HCT116 (cell line): Measurements from ENCODE around the gene NTRK3. TPM values are rescaled to one million over a fixed set of nuclear protein-coding genes. Genes with fewer than 3 reads are reported as not detected.

Experiments
- ATAC-seq: fragments of 200-7000 bp; cut with Tn5 transposase; 2 replicates; pipeline ENCODE4 v1.9.1; 2020; ENCODE audit warnings: mild to moderate bottlenecking, moderate library complexity
- BruUV-seq: library from RNA; stranded (reverse); fragments of 400-500 nt; replicated peaks from 2 replicates; lab custom pipeline; 2021; lab: Mats Ljungman, UMichigan
- CTCF ChIA-PET: fragments of 300-600 bp; sonication (Branson Sonifier 250); formaldehyde crosslinking; loops from one replicate; lab custom pipeline; 2021; ENCODE audit warnings: antibody characterized with exemption; lab: Charles Lee
- POLR2A ChIA-PET: fragments of 300-600, 350-600 bp; sonication (Branson Sonifier 250); formaldehyde crosslinking; loops from one replicate; lab custom pipeline; 2021; ENCODE audit warnings: antibody characterized with exemption; lab: Charles Lee
- RAD21 ChIA-PET, 2 experiments: fragments of 300-600 bp; sonication (Branson Sonifier 250); formaldehyde crosslinking; loops; one replicate each; lab custom pipeline; 2023; ENCODE audit warnings: low total read pairs in 2 of 2; ENCODE audit not compliant: uncharacterized antibody in 2 of 2, unreplicated experiment in 2 of 2, low non-redundant PET in 1 of 2; lab: Charles Lee
- DNase-seq: peaks from one replicate; pipeline ENCODE4 v3.0.0-alpha.2; 2010; ENCODE audit warnings: low read depth, low spot score
- H2AFZ ChIP-seq: fragments of 200-600 bp; shearing (Covaris generic), sonication (generic); 2 replicates; pipeline ENCODE4 v1.6.1; 2017; ENCODE audit warnings: low read depth, mixed run types, mixed read lengths, antibody characterized with exemption, low read length; ENCODE audit not compliant: poor library complexity, severe bottlenecking
- H3K27ac ChIP-seq: 2 replicates; pipeline ENCODE4 v1.5.1; 2012; ENCODE audit warnings: low read depth, low read length
- H3K27me3 ChIP-seq: fragments of 200-600 bp; sonication (generic); 2 replicates; pipeline ENCODE4 v1.6.1; 2016; ENCODE audit warnings: mixed run types, low read length, mixed read lengths; ENCODE audit not compliant: insufficient read depth
- H3K36me3 ChIP-seq, 2 experiments: fragments of 200-500 bp in 1 of 2; fragments of 200-600 bp in 1 of 2; sonication (Bioruptor generic) in 1 of 2; sonication (generic) in 1 of 2; 2 replicates each; pipeline versions ENCODE4 v1.5.1 to v1.6.1; 2014 to 2016; ENCODE audit warnings: low read length in 2 of 2, inconsistent platforms in 1 of 2, mixed read lengths in 1 of 2, mixed run types in 1 of 2; ENCODE audit not compliant: insufficient read depth in 2 of 2, control insufficient read depth in 1 of 2
- H3K4me1 ChIP-seq, 2 experiments: fragments of 200-600 bp in 1 of 2; sonication (generic) in 1 of 2; 2 replicates each; pipeline versions ENCODE4 v1.5.1 to v1.6.1; 2012 to 2017; ENCODE audit warnings: low read length in 2 of 2, inconsistent platforms in 1 of 2, mild to moderate bottlenecking in 1 of 2, mixed read lengths in 1 of 2, mixed run types in 1 of 2, moderate library complexity in 1 of 2; ENCODE audit not compliant: insufficient read depth in 2 of 2, control insufficient read depth in 1 of 2
- H3K4me2 ChIP-seq: fragments of 200-600 bp; sonication (generic); 2 replicates; pipeline ENCODE4 v1.6.1; 2017; ENCODE audit warnings: mixed run types, low read length, mixed read lengths
- H3K4me3 ChIP-seq, 2 experiments: fragments of 200-600 bp in 1 of 2; sonication (generic) in 1 of 2; replicated peaks in 1 of 2; 2 replicates each; pipeline ENCODE4 v1.5.1; 2011 to 2016; ENCODE audit warnings: low read length in 2 of 2, control low read depth in 1 of 2, low read depth in 1 of 2, mild to moderate bottlenecking in 1 of 2, mixed read lengths in 1 of 2, mixed run types in 1 of 2
- H3K79me2 ChIP-seq: fragments of 200-600 bp; sonication (generic); 2 replicates; pipeline ENCODE4 v1.6.1; 2017; ENCODE audit warnings: mild to moderate bottlenecking, mixed run types, low read length, moderate library complexity, mixed read lengths; ENCODE audit not compliant: insufficient read depth
- H3K9ac ChIP-seq: fragments of 200-600 bp; sonication (generic); 2 replicates; pipeline ENCODE4 v1.6.1; 2016; ENCODE audit warnings: low read length, mixed read lengths
- H3K9me2 ChIP-seq: fragments of 200-600 bp; sonication (generic), shearing (Covaris generic); 2 replicates; pipeline ENCODE4 v1.6.1; 2017; ENCODE audit warnings: mixed run types, mild to moderate bottlenecking, moderate library complexity; ENCODE audit not compliant: insufficient read depth
- H3K9me3 ChIP-seq, 2 experiments: fragments of 200-500 bp in 1 of 2; fragments of 200-600 bp in 1 of 2; sonication (Bioruptor generic) in 1 of 2; sonication (generic) in 1 of 2; 2 replicates each; pipeline ENCODE4 v1.6.1; 2014 to 2017; ENCODE audit warnings: low read length in 2 of 2, mixed read lengths in 2 of 2, inconsistent platforms in 1 of 2, low read depth in 1 of 2, mild to moderate bottlenecking in 1 of 2, mixed run types in 1 of 2, moderate library complexity in 1 of 2; ENCODE audit not compliant: control insufficient read depth in 1 of 2, insufficient read depth in 1 of 2
- H4K20me1 ChIP-seq: fragments of 200-600 bp; sonication (generic), shearing (Covaris generic); 2 replicates; pipeline ENCODE4 v1.6.1; 2017; ENCODE audit warnings: mixed run types, mild to moderate bottlenecking, moderate library complexity; ENCODE audit not compliant: insufficient read depth
- CBX3 ChIP-seq: IDR thresholded peaks from 2 replicates; pipeline ENCODE4 v1.6.1; 2012; ENCODE audit warnings: low read depth
- CEBPB ChIP-seq: IDR thresholded peaks from 2 replicates; pipeline ENCODE4 v1.6.1; 2012; ENCODE audit warnings: low read depth
- EGR1 ChIP-seq: IDR thresholded peaks from 2 replicates; pipeline ENCODE4 v1.6.1; 2012; ENCODE audit warnings: low read depth
- ELF1 ChIP-seq: IDR thresholded peaks from 2 replicates; pipeline ENCODE4 v1.6.1; 2012; ENCODE audit warnings: low read depth, borderline replicate concordance
- EZH2 ChIP-seq: fragments of 200-600 bp; sonication (generic); IDR thresholded peaks from 2 replicates; pipeline ENCODE4 v1.6.1; 2017; ENCODE audit warnings: antibody characterized with exemption, mixed run types
- FOSL1 ChIP-seq: IDR thresholded peaks from 2 replicates; pipeline ENCODE4 v1.6.1; 2012; ENCODE audit warnings: low read depth
- MAX ChIP-seq: IDR thresholded peaks from 2 replicates; pipeline ENCODE4 v1.6.1; 2012
- POLR2AphosphoS5 ChIP-seq: IDR thresholded peaks from 2 replicates; pipeline ENCODE4 v1.6.1; 2011; ENCODE audit warnings: mild to moderate bottlenecking, low read depth, low read length, moderate library complexity
- RAD21 ChIP-seq: IDR thresholded peaks from 2 replicates; pipeline ENCODE4 v1.6.1; 2012; ENCODE audit warnings: low read depth, mild to moderate bottlenecking
- REST ChIP-seq: IDR thresholded peaks from 2 replicates; pipeline ENCODE4 v1.6.1; 2012; ENCODE audit warnings: low read depth
- SIN3A ChIP-seq: IDR thresholded peaks from 2 replicates; pipeline ENCODE4 v1.6.1; 2012; ENCODE audit warnings: low read depth
- SRF ChIP-seq: IDR thresholded peaks from 2 replicates; pipeline ENCODE4 v1.6.1; 2012; ENCODE audit warnings: low read depth
- ZNF274 ChIP-seq: fragments of 200-500 bp; sonication (Bioruptor generic); IDR thresholded peaks from 2 replicates; pipeline ENCODE4 v1.6.1; 2014; ENCODE audit warnings: mild to moderate bottlenecking, low read depth, low read length, inconsistent platforms
- intact Hi-C: fragments of 100-400 bp; cut with micrococcal nuclease; formaldehyde crosslinking; loops from 2 replicates; pipeline ENCODE4 v1.10.0; 2022
- total RNA-seq: library from RNA; stranded (reverse); gene quantifications from one replicate; pipeline ENCODE4 v1.2.1, GENCODE V29; 2021; ENCODE audit not compliant: unreplicated experiment
- TF ChIP-seq, protein P1 (sequence below): IDR thresholded peaks from 2 replicates; pipeline ENCODE4 v1.6.1; 2011; ENCODE audit warnings: mild to moderate bottlenecking, low read length, moderate library complexity; ENCODE audit not compliant: insufficient replicate concordance; ENCODE audit errors: extremely low read depth

NTRK3 gene
- total RNA-seq, 1 experiment from 2014 or later = not detected

GRCh38 chr15:88139936-88140335 lies 116.6 kb downstream of the NTRK3 start:
- Histone ChIP-seq H3K27ac (no peak overlapping the region), H3K4me3 (no peak overlapping the region), H3K9me3 (no peaks in the 10 kb centered on the region), H3K27me3 (no peaks in the 10 kb centered on the region), H3K4me2 (no peak overlapping the region), H3K9me2 (no peaks in the 10 kb centered on the region), H2AFZ (no peak overlapping the region), H3K79me2 (no peaks in the 10 kb centered on the region), H3K36me3 (no peaks in the 10 kb centered on the region), H4K20me1 (no peaks in the 10 kb centered on the region), H3K9ac (no peak overlapping the region), H3K4me1 (no peaks in the 10 kb centered on the region)
- DNase-seq (no peak), ATAC-seq (no peak)
- intact Hi-C loops = no loop called here
- CTCF ChIA-PET = no interaction called here
- BruUV-seq = no TSS peak
- POLR2A ChIA-PET = no interaction called here
- RAD21 ChIA-PET = no interaction called here
- no peak for TF ChIP-seq CBX3
- no peak for TF ChIP-seq SIN3A
- no peak for TF ChIP-seq REST
- TF ChIP-seq ELF1 = no peak
- TF ChIP-seq ZNF274 = no peak
- TF ChIP-seq EZH2 = no peak
- TF ChIP-seq SRF = no peak
- TF ChIP-seq, all 23 proteins: peak for 0

DNA sequence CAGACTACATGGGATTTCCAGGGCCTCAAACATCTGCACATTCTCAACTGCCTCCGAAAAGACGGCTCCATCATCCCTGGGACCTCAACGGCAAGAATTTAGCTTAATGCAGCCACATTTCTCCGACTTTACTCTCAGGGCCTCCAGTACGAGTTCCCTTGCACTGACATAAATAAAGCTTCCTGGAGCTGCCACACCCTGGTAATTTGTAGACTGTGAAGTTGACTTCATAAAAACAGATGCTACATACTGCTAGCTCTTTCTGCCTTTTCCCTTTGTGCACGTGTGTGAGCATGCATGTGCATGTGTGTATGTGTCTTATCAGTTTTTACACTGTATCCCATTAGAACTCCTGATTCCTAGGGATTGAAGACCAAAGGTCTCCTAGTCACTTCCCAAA lies 122.7 kb downstream of the NTRK3 start:
- no peaks in the 10 kb centered on the region for H4K20me1 ChIP-seq
- H2AFZ ChIP-seq = no peak overlapping the region
- no peak overlapping the region for H3K27ac ChIP-seq
- no peak for TF ChIP-seq CEBPB
- TF ChIP-seq EZH2 = no peak
- TF ChIP-seq, protein P1, sequence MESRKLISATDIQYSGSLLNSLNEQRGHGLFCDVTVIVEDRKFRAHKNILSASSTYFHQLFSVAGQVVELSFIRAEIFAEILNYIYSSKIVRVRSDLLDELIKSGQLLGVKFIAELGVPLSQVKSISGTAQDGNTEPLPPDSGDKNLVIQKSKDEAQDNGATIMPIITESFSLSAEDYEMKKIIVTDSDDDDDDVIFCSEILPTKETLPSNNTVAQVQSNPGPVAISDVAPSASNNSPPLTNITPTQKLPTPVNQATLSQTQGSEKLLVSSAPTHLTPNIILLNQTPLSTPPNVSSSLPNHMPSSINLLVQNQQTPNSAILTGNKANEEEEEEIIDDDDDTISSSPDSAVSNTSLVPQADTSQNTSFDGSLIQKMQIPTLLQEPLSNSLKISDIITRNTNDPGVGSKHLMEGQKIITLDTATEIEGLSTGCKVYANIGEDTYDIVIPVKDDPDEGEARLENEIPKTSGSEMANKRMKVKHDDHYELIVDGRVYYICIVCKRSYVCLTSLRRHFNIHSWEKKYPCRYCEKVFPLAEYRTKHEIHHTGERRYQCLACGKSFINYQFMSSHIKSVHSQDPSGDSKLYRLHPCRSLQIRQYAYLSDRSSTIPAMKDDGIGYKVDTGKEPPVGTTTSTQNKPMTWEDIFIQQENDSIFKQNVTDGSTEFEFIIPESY = no peak
- no peak for TF ChIP-seq RAD21
- TF ChIP-seq ZNF274 = no peak
- no peak for TF ChIP-seq MAX
- TF ChIP-seq EGR1 = no peak
- no peak for TF ChIP-seq SIN3A
- no peak for TF ChIP-seq POLR2AphosphoS5
- no peak for TF ChIP-seq CBX3
- no peak for TF ChIP-seq FOSL1
- intact Hi-C loops = no loop called here
- no peaks in the 10 kb centered on the region for H3K9me2 ChIP-seq
- H3K4me3 ChIP-seq = no peak overlapping the region
- H3K79me2 ChIP-seq = no peaks in the 10 kb centered on the region
- H3K9me3 ChIP-seq = no peaks in the 10 kb centered on the region
- ChIA-PET POLR2A (no interaction called here), CTCF (no interaction called here), RAD21 (no interaction called here)
- H3K9ac ChIP-seq = no peak overlapping the region
- no peaks in the 10 kb centered on the region for H3K4me1 ChIP-seq
- no peaks in the 10 kb centered on the region for H3K36me3 ChIP-seq
- no peak for DNase-seq
- no peak for ATAC-seq
- no peaks in the 10 kb centered on the region for H3K27me3 ChIP-seq
- no TSS peak for BruUV-seq
- no peak overlapping the region for H3K4me2 ChIP-seq
